ENCODE measurements around the gene AOC1. TPM values are rescaled to one million over a fixed set of nuclear protein-coding genes. Genes with fewer than 3 reads are reported as not detected.

AOC1 gene
- total and polyA plus RNA-seq, 2 of the 4 experiments (the other 2 are of a cell fraction) = not detected

DNA sequence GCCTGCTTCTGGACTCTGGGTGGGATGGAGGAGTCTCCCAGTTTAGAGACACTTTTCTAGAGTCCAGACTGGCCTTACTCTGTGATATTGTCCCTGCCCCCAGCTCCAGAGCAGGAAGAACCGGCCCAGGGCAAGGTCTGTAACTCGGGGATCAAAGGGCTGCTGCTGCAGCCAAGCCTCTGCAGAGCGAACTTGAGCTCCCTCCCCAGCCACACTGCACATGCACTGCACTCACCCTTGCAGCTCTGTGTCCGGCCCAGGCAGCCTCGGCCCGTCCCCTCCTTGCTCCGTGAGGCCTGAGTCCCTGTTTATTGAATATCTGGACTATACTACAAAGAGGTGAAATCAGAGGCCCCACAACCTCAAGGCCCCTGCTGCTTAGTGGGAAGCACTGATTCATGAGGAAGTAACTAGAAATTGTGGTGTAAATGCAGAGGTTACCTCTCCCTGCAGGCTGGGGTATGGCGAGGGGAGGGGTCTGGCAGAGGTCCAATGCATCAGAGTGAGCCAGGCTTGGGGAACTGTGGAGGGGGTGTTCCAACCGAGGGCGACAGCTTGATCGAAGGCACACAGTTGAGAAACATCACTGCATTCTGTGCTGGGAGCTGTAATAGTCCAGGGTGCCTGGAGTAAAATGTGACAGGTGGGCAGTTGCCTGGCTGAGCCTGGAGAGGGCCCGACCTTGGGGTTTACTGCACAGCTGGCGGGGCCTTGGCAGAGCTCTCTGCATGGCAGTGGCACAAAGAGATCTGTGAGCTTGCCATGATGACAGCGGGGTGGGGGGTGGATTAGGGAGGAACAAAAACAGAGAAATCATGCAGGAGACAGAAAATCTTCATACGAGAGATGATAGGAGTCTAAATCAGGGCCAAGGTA is 49.1 kb downstream of the AOC1 start (continued):
- no peak for TF ChIP-seq MAZ (IDR thresholded peaks at IDR 0.05; ENCODE audit: borderline replicate concordance, low read depth, low read length)

DNA sequence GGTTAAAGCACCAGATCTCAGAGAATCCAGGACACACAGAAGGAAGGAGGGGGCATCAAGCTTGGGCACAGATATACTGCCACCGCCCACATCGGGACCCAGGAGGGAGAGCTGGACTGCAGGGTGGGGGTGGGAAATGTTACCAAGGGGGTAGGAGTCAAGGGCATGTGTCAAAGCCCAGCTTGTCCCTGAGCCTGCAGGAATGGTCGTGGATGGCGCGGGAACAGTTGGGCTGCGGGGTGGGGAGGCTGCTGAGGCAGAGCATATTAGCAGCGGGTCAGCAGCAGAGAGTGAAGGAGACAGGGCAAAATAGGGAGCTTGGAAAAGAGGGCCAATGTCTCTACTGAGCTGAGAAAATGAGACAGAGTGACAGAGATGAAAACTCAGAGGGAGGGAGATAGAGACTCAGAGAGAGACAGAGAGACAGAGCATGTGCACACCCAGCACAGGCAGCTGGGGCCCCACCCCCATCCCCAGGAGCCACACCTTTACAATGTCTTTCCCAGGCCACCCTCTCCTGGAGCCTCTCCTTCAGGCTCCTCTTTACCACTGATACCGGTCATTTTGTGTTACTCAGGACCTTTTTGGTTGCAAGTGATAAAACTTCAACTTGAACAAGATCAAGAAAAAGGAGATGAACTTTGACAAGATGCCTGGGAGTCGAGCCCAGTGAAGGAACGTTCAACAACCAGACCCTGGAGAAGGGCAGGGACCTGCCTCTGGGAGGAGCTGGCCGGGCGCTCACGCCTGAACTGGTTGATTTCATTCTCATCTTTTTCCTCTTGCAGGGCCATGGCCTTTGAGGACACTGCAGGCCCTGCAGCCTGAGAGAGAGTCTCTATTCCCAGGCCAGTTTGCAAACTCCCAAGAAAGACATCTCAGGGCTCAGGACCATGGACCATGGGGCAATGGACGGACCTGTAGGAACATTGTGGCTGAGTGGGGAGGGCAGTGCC is 50.0 kb downstream of the AOC1 start:
- BruUV-seq (replicated peaks) = no TSS peak
- no peaks in the 10 kb centered on the region for H4K20me1 ChIP-seq (ENCODE audit: insufficient read depth, low read length)
- H3K9ac ChIP-seq (ENCODE audit: low read depth, low read length) = no peak overlapping the region
- ChIA-PET POLR2A (ENCODE audit: unreplicated experiment) (no interaction called here), CTCF (interaction anchor here (0.9 kb wide), 1 partner anchor 82 kb away, joined by 5 read pairs; no protein-coding TSS in a partner anchor)
- peak overlapping the region; percentile 19; the same call in 1 of the 2 replicates for H2BK120ac ChIP-seq (ENCODE audit: low read depth, low read length)
- no peak overlapping the region for H3K23ac ChIP-seq (ENCODE audit: low read depth, low read length)
- no peaks in the 10 kb centered on the region for H3K36me3 ChIP-seq (ENCODE audit: control insufficient read depth, insufficient read depth, low read length)
- DNase-seq (no peak), ATAC-seq (ENCODE audit: low read depth) (no peak)
- peaks cover 8% of the 10 kb centered on the region; the same call in 1 of the 2 replicates for H3K27me3 ChIP-seq (ENCODE audit: control insufficient read depth, insufficient read depth, low read length)
- dilution Hi-C loops (cut with HindIII; ENCODE audit: low sequenced_read_pairs, unreplicated experiment) = no loop called here
- no peak overlapping the region for H3K56ac ChIP-seq (ENCODE audit: extremely low read depth, insufficient read depth, low read length)
- H3K4me3 ChIP-seq (ENCODE audit: insufficient read depth, low read depth, low read length) = no peak overlapping the region
- H2AK5ac ChIP-seq (ENCODE audit: low read depth, low read length) = no peak overlapping the region; the same call in 1 of the 2 replicates
- no peak overlapping the region for H2AK9ac ChIP-seq (replicated peaks; ENCODE audit: low read depth, low read length, poor library complexity)
- no peak overlapping the region; the same call in 1 of the 2 replicates for H4K5ac ChIP-seq (ENCODE audit: low read depth, low read length)
- no peak overlapping the region for H3K4ac ChIP-seq (ENCODE audit: low read depth, low read length)
- H3K14ac ChIP-seq (replicated peaks; ENCODE audit: low read depth, low read length) = no peak overlapping the region
- no peak overlapping the region for H2AFZ ChIP-seq (replicated peaks; ENCODE audit: low read length, poor library complexity)
- no peak overlapping the region; the same call in 1 of the 2 replicates for H3K18ac ChIP-seq (ENCODE audit: low read depth, low read length)
- H2BK5ac ChIP-seq (ENCODE audit: low read depth, low read length, poor library complexity, severe bottlenecking) = no peak overlapping the region
- TF ChIP-seq, protein P1, sequence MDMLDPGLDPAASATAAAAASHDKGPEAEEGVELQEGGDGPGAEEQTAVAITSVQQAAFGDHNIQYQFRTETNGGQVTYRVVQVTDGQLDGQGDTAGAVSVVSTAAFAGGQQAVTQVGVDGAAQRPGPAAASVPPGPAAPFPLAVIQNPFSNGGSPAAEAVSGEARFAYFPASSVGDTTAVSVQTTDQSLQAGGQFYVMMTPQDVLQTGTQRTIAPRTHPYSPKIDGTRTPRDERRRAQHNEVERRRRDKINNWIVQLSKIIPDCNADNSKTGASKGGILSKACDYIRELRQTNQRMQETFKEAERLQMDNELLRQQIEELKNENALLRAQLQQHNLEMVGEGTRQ (IDR thresholded peaks at IDR 0.05; ENCODE audit: low read depth, low read length) = no peak
- no peak for TF ChIP-seq BHLHE40 (IDR thresholded peaks at IDR 0.05; ENCODE audit: low read depth, low read length)
- in situ Hi-C loops (cut with MboI; ENCODE audit: low sequenced_read_pairs) = loop anchor here (5.0 to 10.0 kb wide), 2 partner anchors 85 to 202 kb away; no protein-coding TSS in a partner anchor
- H3K9me3 ChIP-seq (ENCODE audit: control insufficient read depth, insufficient read depth, low read length) = no peaks in the 10 kb centered on the region
- peaks cover 4% of the 10 kb centered on the region for H3K9me1 ChIP-seq (ENCODE audit: insufficient read depth, low read length)
- H2BK20ac ChIP-seq (ENCODE audit: low read depth, low read length) = no peak overlapping the region
- H4K8ac ChIP-seq (ENCODE audit: low read depth in 2 of 2, low read length in 2 of 2) = no peak overlapping the region
- H3K27ac ChIP-seq (ENCODE audit: insufficient read depth, low read length) = no peak overlapping the region
- H3K4me1 ChIP-seq (ENCODE audit: control insufficient read depth, insufficient read depth, low read length) = peaks cover 13% of the 10 kb centered on the region
- H2BK15ac ChIP-seq (ENCODE audit: low read depth, low read length) = no peak overlapping the region
- no peaks in the 10 kb centered on the region for H3K79me1 ChIP-seq (ENCODE audit: low read depth in 1 of 2, low read length in 2 of 2)
- intact Hi-C loops (cut with micrococcal nuclease) = loop anchor here (5.0 kb wide), 1 partner anchor 270 kb away; no protein-coding TSS in a partner anchor
- H4K91ac ChIP-seq (ENCODE audit: insufficient read depth, low read depth, low read length) = no peak overlapping the region
- H3K4me2 ChIP-seq (ENCODE audit: low read depth, low read length) = no peak overlapping the region
- WGBS, 2 experiments (ENCODE audit: extremely low coverage in 2 of 2, insufficient read length in 1 of 2) = 91% methylated on average over 10 of the region's 14 CpGs; no CpG with 5 or more reads in 1 of the 2 experiments
